HEK293 (cell line): ENCODE results near the gene ZBTB8A.
A peak's percentile ranks its signal among the peaks of the same experiment; 100 is the strongest.

Source experiments
- CTCF ChIA-PET: fragments of 350-600 bp; formaldehyde crosslinking; extraction: SDS; loops from one replicate; lab custom pipeline; 2021; ENCODE audit warnings: antibody characterized with exemption; lab: Yijun Ruan, JAX
- POLR2A ChIA-PET: fragments of 300-600 bp; formaldehyde crosslinking; extraction: SDS; loops from one replicate; lab custom pipeline; 2020; ENCODE audit warnings: antibody characterized with exemption, inconsistent platforms; lab: Yijun Ruan, JAX
- H3K27ac ChIP-seq: fragments of 200-500 bp; sonication (Bioruptor generic); 2 replicates; pipeline ENCODE4 v1.5.1; 2014; ENCODE audit warnings: low read depth, low read length, control low read depth, inconsistent platforms; ENCODE audit errors: extremely low read depth
- H3K36me3 ChIP-seq, 2 experiments: fragments of 200-500 bp in 1 of 2; sonication (Bioruptor generic) in 1 of 2; 1 replicate in 1 of 2; 2 replicates in 1 of 2; pipeline ENCODE4 v1.5.1; 2014 to 2017; ENCODE audit warnings: inconsistent platforms in 2 of 2, low read length in 2 of 2; ENCODE audit not compliant: control insufficient read depth in 2 of 2, insufficient read depth in 1 of 2
- H3K4me1 ChIP-seq: fragments of 200-500 bp; sonication (Bioruptor generic); 2 replicates; pipeline ENCODE4 v1.5.1; 2014; ENCODE audit warnings: mild to moderate bottlenecking, low read length, inconsistent platforms; ENCODE audit not compliant: control insufficient read depth, insufficient read depth
- H3K4me3 ChIP-seq: 2 replicates; pipeline ENCODE4 v1.5.1; 2011; ENCODE audit warnings: low read depth, mild to moderate bottlenecking, control low read depth, low read length, moderate library complexity
- H3K9me3 ChIP-seq: fragments of 200-500 bp; sonication (Bioruptor generic); 2 replicates; pipeline ENCODE4 v1.5.1; 2014; ENCODE audit warnings: low read depth, low read length, inconsistent platforms; ENCODE audit not compliant: control insufficient read depth, insufficient read depth
- ATF2 ChIP-seq: fragments of 450-650 bp; formaldehyde crosslinking; IDR thresholded peaks from 2 replicates; pipeline ENCODE4 v1.5.1; 2016; ENCODE audit warnings: missing biosample characterization, missing genetic modification characterization, low read depth
- GFI1B ChIP-seq: fragments of 450-650 bp; formaldehyde crosslinking; IDR thresholded peaks from 2 replicates; pipeline ENCODE4 v1.5.1; 2016; ENCODE audit warnings: missing biosample characterization, missing genetic modification characterization
- GLI4 ChIP-seq: fragments of 450-650 bp; formaldehyde crosslinking; IDR thresholded peaks from 2 replicates; pipeline ENCODE4 v1.5.1; 2016; ENCODE audit warnings: missing biosample characterization, missing genetic modification characterization
- MZF1 ChIP-seq: fragments of 450-650 bp; formaldehyde crosslinking; IDR thresholded peaks from 2 replicates; pipeline ENCODE4 v1.5.1; 2017; ENCODE audit warnings: missing biosample characterization, missing genetic modification characterization, borderline replicate concordance
- PRDM10 ChIP-seq: fragments of 450-650 bp; formaldehyde crosslinking; IDR thresholded peaks from 2 replicates; pipeline ENCODE4 v1.5.1; 2016; ENCODE audit warnings: missing biosample characterization, missing genetic modification characterization
- ZBTB17 ChIP-seq: fragments of 450-650 bp; formaldehyde crosslinking; IDR thresholded peaks from 2 replicates; pipeline ENCODE4 v1.5.1; 2016; ENCODE audit warnings: missing biosample characterization, missing genetic modification characterization
- ZBTB8A ChIP-seq: fragments of 450-650 bp; formaldehyde crosslinking; IDR thresholded peaks from 2 replicates; pipeline ENCODE4 v1.5.1; 2016; ENCODE audit warnings: missing biosample characterization, missing genetic modification characterization
- ZEB2 ChIP-seq: fragments of 450-650 bp; formaldehyde crosslinking; IDR thresholded peaks from 2 replicates; pipeline ENCODE4 v1.5.1; 2016; ENCODE audit warnings: missing biosample characterization, missing genetic modification characterization
- ZFHX2 ChIP-seq: fragments of 450-650 bp; formaldehyde crosslinking; conservative IDR thresholded peaks from 2 replicates; pipeline ENCODE4 v1.5.1; 2016; ENCODE audit warnings: missing biosample characterization, missing genetic modification characterization
- ZNF221 ChIP-seq: fragments of 450-650 bp; formaldehyde crosslinking; IDR thresholded peaks from 2 replicates; pipeline ENCODE4 v1.5.1; 2017; ENCODE audit warnings: missing biosample characterization, missing genetic modification characterization, borderline replicate concordance
- ZNF274 ChIP-seq, 2 experiments: fragments of 200-500 bp in 1 of 2; fragments of 450-650 bp in 1 of 2; sonication (Bioruptor generic) in 1 of 2; formaldehyde crosslinking in 1 of 2; IDR thresholded peaks; 2 replicates each; pipeline versions ENCODE4 v1.5.1 to v1.6.1; 2014 to 2016; ENCODE audit warnings: borderline replicate concordance in 1 of 2, inconsistent platforms in 1 of 2, low read length in 1 of 2, missing biosample characterization in 1 of 2, missing genetic modification characterization in 1 of 2
- ZNF311 ChIP-seq: fragments of 450-650 bp; formaldehyde crosslinking; IDR thresholded peaks from 2 replicates; pipeline ENCODE4 v1.5.1; 2017; ENCODE audit warnings: missing biosample characterization, missing genetic modification characterization, borderline replicate concordance
- ZNF335 ChIP-seq: fragments of 450-650 bp; formaldehyde crosslinking; conservative IDR thresholded peaks from 2 replicates; pipeline ENCODE4 v1.5.1; 2016; ENCODE audit warnings: missing biosample characterization, missing genetic modification characterization
- ZNF518A ChIP-seq: fragments of 450-650 bp; formaldehyde crosslinking; conservative IDR thresholded peaks from 2 replicates; pipeline ENCODE4 v1.5.1; 2016; ENCODE audit warnings: low read depth, missing biosample characterization, missing genetic modification characterization
- ZNF621 ChIP-seq: fragments of 450-650 bp; formaldehyde crosslinking; IDR thresholded peaks from 2 replicates; pipeline ENCODE4 v1.5.1; 2017; ENCODE audit warnings: missing biosample characterization, missing genetic modification characterization
- ZXDB ChIP-seq: fragments of 450-650 bp; formaldehyde crosslinking; IDR thresholded peaks from 2 replicates; pipeline ENCODE4 v1.5.1; 2016; ENCODE audit warnings: missing biosample characterization, missing genetic modification characterization
- TF ChIP-seq, protein P1 (sequence below): fragments of 450-650 bp; formaldehyde crosslinking; IDR thresholded peaks from 2 replicates; pipeline ENCODE4 v1.5.1; 2016; ENCODE audit warnings: missing biosample characterization, missing genetic modification characterization
- TF ChIP-seq, protein P2 (sequence below): fragments of 450-650 bp; IDR thresholded peaks from 2 replicates; pipeline ENCODE4 v1.5.1; 2018; ENCODE audit warnings: missing biosample characterization, mild to moderate bottlenecking, missing genetic modification characterization
- TF ChIP-seq, protein P3 (sequence below): fragments of 450-650 bp; formaldehyde crosslinking; IDR thresholded peaks from 2 replicates; pipeline ENCODE4 v1.5.1; 2017; ENCODE audit warnings: missing biosample characterization, missing genetic modification characterization

The ZBTB8A gene

DNA sequence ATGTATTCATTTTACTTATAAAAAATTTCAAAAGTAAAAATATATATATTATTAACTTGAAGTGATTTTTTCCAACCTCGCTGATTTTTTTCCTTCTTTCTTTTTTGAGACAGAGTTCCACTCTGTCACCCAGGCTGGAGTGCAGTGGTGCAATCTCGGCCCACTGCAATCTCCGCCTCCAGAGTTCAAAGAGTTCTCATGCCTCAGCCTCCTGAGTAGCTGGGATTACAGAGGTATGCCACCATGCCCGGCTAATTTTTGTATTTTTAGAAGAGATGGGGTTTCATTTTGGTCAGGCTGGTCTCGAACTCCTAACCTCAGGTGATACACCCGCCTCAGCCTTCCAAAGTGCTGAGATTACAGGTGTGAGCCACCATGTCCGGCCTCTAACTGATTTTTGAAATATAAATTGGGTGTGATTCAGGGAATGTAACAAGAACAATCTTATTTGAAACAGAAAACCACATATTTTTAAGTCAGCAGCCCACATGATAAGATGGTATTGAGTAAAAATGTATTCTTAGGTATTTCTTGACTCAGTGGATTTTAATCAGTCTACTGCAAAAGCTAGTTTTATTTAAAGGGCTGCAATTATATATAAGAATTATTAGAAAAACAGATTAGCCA is 44.4 kb upstream of the ZBTB8A start:
- POLR2A ChIA-PET = no interaction called here
- CTCF ChIA-PET = interaction anchor here (0.7 to 1.1 kb wide), 3 partner anchors 81 to 214 kb away, joined by 3 to 4 read pairs (median 3); no protein-coding TSS in a partner anchor

GRCh38 chr1:32496127-32496526 is 43.1 kb upstream of the ZBTB8A start:
- H3K9me3 ChIP-seq = no peaks in the 10 kb centered on the region
- POLR2A ChIA-PET = interaction anchor here (0.6 kb wide), 1 partner anchor 160 kb away, joined by 3 read pairs; the partner anchor contains the start of gene MARCKSL1
- TF ChIP-seq, protein P1, sequence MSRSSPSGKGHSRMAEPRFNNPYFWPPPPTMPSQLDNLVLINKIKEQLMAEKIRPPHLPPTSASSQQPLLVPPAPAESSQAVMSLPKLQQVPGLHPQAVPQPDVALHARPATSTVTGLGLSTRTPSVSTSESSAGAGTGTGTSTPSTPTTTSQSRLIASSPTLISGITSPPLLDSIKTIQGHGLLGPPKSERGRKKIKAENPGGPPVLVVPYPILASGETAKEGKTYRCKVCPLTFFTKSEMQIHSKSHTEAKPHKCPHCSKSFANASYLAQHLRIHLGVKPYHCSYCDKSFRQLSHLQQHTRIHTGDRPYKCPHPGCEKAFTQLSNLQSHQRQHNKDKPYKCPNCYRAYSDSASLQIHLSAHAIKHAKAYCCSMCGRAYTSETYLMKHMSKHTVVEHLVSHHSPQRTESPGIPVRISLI (tag by site-specific recombination) = peak; percentile 59; the same call in 1 of the 2 replicates
- TF ChIP-seq ZNF221 (tag by site-specific recombination) = no peak
- TF ChIP-seq ZBTB8A (tag by site-specific recombination) = no peak
- TF ChIP-seq, protein P2, sequence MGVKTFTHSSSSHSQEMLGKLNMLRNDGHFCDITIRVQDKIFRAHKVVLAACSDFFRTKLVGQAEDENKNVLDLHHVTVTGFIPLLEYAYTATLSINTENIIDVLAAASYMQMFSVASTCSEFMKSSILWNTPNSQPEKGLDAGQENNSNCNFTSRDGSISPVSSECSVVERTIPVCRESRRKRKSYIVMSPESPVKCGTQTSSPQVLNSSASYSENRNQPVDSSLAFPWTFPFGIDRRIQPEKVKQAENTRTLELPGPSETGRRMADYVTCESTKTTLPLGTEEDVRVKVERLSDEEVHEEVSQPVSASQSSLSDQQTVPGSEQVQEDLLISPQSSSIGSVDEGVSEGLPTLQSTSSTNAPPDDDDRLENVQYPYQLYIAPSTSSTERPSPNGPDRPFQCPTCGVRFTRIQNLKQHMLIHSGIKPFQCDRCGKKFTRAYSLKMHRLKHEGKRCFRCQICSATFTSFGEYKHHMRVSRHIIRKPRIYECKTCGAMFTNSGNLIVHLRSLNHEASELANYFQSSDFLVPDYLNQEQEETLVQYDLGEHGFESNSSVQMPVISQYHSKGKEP (tag by site-specific recombination) = peak; percentile 18; the same call in 1 of the 2 replicates
- TF ChIP-seq PRDM10 (tag by site-specific recombination) = peak; percentile 31; the same call in 1 of the 2 replicates
- TF ChIP-seq GLI4 = no peak
- 0 out of 2 replicates have a peak, but pooled peaks have one; percentile 14 for TF ChIP-seq ATF2 (tag by site-specific recombination)
- peak; percentile 60 for TF ChIP-seq ZNF335 (tag by site-specific recombination)
- TF ChIP-seq ZBTB17 = 0 out of 2 replicates have a peak, but pooled peaks have one; percentile 15
- TF ChIP-seq ZNF518A = peak; percentile 50; the same call in 1 of the 2 replicates
- peak; percentile 20; the same call in 1 of the 2 replicates for TF ChIP-seq ZEB2
- no peak for TF ChIP-seq ZXDB (tag by site-specific recombination)
- TF ChIP-seq, protein P3, sequence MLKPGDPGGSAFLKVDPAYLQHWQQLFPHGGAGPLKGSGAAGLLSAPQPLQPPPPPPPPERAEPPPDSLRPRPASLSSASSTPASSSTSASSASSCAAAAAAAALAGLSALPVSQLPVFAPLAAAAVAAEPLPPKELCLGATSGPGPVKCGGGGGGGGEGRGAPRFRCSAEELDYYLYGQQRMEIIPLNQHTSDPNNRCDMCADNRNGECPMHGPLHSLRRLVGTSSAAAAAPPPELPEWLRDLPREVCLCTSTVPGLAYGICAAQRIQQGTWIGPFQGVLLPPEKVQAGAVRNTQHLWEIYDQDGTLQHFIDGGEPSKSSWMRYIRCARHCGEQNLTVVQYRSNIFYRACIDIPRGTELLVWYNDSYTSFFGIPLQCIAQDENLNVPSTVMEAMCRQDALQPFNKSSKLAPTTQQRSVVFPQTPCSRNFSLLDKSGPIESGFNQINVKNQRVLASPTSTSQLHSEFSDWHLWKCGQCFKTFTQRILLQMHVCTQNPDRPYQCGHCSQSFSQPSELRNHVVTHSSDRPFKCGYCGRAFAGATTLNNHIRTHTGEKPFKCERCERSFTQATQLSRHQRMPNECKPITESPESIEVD (tag by site-specific recombination) = peak; percentile 53; the same call in 1 of the 2 replicates
- TF ChIP-seq ZNF311 = no peak
- TF ChIP-seq, all 188 proteins: peak for 9
- Histone ChIP-seq H3K4me1 (peaks cover 3% of the 10 kb centered on the region; the same call in 1 of the 2 replicates), H3K36me3 (no peaks in the 10 kb centered on the region), H3K4me3 (no peak overlapping the region), H3K27ac (no peak overlapping the region)
- CTCF ChIA-PET = no interaction called here

More for the DNA sequence above, 44.4 kb upstream of the ZBTB8A start:
- no peaks in the 10 kb centered on the region for H3K36me3 ChIP-seq
- H3K4me3 ChIP-seq = no peak overlapping the region
- no peaks in the 10 kb centered on the region for H3K9me3 ChIP-seq
- peaks cover 3% of the 10 kb centered on the region; the same call in 1 of the 2 replicates for H3K4me1 ChIP-seq
- no peak overlapping the region for H3K27ac ChIP-seq
- TF ChIP-seq GFI1B (peak; percentile 6; the same call in 1 of the 2 replicates), ZNF621 (tag by site-specific recombination) (no peak), ZFHX2 (peak; percentile 46; the same call in 1 of the 2 replicates), ZNF274 (IDR thresholded peaks at IDR 0.05; ENCODE audit: low read length) (no peak), ZNF274 (tag by site-specific recombination; IDR thresholded peaks at IDR 0.05; ENCODE audit: borderline replicate concordance) (no peak), MZF1 (tag by site-specific recombination) (no peak)
- TF ChIP-seq, all 188 proteins: peak for 2
